Vagina (tissue), 2 donors: Measurements from ENCODE around the gene CD6.

ENCODE experiments used
- POLR2A ChIP-seq, 2 donors: fragments of 450-650 bp; IDR thresholded peaks; one replicate each; pipeline ENCODE4 v1.6.1; 2017; ENCODE audit warnings: antibody characterized with exemption in 2 of 2, mild to moderate bottlenecking in 2 of 2, moderate library complexity in 2 of 2
- TF ChIP-seq, protein P1 (sequence below), 3 experiments: fragments of 450-650 bp in 2 of 3; fragments of 200-600 bp in 1 of 3; sonication (generic) in 1 of 3; IDR thresholded peaks; one replicate each; pipeline ENCODE4 v1.5.1; 2017 to 2019; ENCODE audit warnings: antibody characterized with exemption in 3 of 3, mild to moderate bottlenecking in 2 of 3, moderate library complexity in 2 of 3

DNA sequence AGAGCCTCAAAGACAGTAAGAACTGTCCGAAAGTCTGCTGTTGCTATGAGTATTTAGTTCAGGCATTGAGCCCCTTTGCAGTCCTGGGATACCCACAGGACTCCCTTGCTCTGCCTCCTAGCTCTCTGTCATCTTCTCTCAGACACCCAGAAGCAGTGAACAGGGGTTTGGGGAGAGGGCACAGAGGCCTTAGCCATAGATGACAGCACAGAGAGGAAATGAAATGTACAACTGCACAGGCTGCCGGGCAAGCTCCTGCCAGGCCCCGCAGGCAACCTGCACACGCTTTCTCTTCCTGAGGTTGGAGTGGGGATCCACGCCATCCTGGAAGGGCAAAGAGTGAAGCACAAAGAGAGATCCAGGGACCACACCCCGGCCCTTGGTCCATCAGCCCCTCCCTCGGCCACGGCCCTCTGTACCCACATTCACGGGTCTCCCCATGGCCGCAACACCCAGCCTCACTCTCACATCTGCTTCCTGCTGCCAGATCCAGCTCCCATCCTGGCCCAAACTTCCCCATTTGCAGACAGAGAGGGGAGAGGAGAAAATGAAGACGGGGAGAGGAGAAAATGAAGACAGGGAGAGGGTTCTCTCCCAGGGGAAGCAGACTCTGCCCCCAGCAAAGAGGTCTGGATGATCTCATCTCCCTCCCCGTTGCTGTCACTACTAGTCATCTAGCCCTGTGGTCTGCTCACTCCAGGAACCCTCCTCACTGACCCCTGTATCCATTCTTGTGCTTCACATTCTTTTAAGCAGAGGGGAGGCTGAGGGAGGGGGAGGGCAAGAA, 40.7 kb downstream of the CD6 start:
- TF ChIP-seq, protein P1, sequence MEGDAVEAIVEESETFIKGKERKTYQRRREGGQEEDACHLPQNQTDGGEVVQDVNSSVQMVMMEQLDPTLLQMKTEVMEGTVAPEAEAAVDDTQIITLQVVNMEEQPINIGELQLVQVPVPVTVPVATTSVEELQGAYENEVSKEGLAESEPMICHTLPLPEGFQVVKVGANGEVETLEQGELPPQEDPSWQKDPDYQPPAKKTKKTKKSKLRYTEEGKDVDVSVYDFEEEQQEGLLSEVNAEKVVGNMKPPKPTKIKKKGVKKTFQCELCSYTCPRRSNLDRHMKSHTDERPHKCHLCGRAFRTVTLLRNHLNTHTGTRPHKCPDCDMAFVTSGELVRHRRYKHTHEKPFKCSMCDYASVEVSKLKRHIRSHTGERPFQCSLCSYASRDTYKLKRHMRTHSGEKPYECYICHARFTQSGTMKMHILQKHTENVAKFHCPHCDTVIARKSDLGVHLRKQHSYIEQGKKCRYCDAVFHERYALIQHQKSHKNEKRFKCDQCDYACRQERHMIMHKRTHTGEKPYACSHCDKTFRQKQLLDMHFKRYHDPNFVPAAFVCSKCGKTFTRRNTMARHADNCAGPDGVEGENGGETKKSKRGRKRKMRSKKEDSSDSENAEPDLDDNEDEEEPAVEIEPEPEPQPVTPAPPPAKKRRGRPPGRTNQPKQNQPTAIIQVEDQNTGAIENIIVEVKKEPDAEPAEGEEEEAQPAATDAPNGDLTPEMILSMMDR (IDR thresholded peaks at IDR 0.05), result no peak
- no peak for TF ChIP-seq POLR2A (IDR thresholded peaks at IDR 0.05)
